SK-N-MC (cell line): Measurements from ENCODE around the gene KCNQ1.

ENCODE experiments used
- EZH2 ChIP-seq: fragments of 200-600 bp; sonication (generic); IDR thresholded peaks from one replicate; pipeline ENCODE4 v1.6.1; 2017; ENCODE audit warnings: antibody characterized with exemption
- POLR2AphosphoS5 ChIP-seq: IDR thresholded peaks from 2 replicates; pipeline ENCODE4 v1.6.1; 2012; ENCODE audit warnings: mild to moderate bottlenecking, low read depth, low read length, borderline replicate concordance

- TF ChIP-seq EZH2 (no peak), POLR2AphosphoS5 (no peak)
Measured at GRCh38 chr11:2835751-2836150, 390.9 kb downstream of the KCNQ1 start.
